H1 (cell line): ENCODE data around the gene ZNF77. TPM values are rescaled to one million over a fixed set of nuclear protein-coding genes. Genes with fewer than 3 reads are reported as not detected.

ENCODE experiments used
- CTCF ChIA-PET: fragments of 300-600 bp; sonication (Branson Sonifier 250); formaldehyde crosslinking; loops from one replicate; lab custom pipeline; 2021; ENCODE audit not compliant: partially characterized antibody; lab: Charles Lee
- POLR2A ChIA-PET: fragments of 300-600 bp; sonication (Branson Sonifier 250); formaldehyde crosslinking; loops from one replicate; lab custom pipeline; 2021; ENCODE audit warnings: inconsistent platforms; ENCODE audit not compliant: partially characterized antibody; lab: Charles Lee
- DNase-seq, 2 experiments: peaks; one replicate each; pipeline versions ENCODE4 v3.0.0 to v3.0.0-alpha.2; 2010 to 2022; ENCODE audit warnings: low spot score in 2 of 2, low read depth in 1 of 2, mixed read lengths in 1 of 2
- FAIRE-seq: peaks from 2 replicates; lab custom pipeline; 2011; peaks lifted over from hg19 to GRCh38; lab: Jason Lieb, UNC
- H2AFZ ChIP-seq: 2 replicates; pipeline ENCODE4 v1.8.1; 2012; ENCODE audit warnings: low read length, inconsistent platforms
- H2AK5ac ChIP-seq: 2 replicates; pipeline ENCODE4 v1.6.1; 2013; ENCODE audit warnings: low read depth, low read length
- H2BK120ac ChIP-seq: replicated peaks from 2 replicates; pipeline ENCODE3; 2013; ENCODE audit warnings: low read depth, low read length, inconsistent platforms
- H2BK12ac ChIP-seq: 2 replicates; pipeline ENCODE4 v1.6.1; 2013; ENCODE audit warnings: low read depth, low read length
- H2BK15ac ChIP-seq: 2 replicates; pipeline ENCODE4 v1.6.1; 2013; ENCODE audit warnings: low read length
- H2BK20ac ChIP-seq: 2 replicates; pipeline ENCODE4 v1.6.1; 2013; ENCODE audit warnings: low read length
- H2BK5ac ChIP-seq: 2 replicates; pipeline ENCODE4 v1.6.1; 2013; ENCODE audit warnings: low read depth, low read length
- H3K14ac ChIP-seq: 2 replicates; pipeline ENCODE4 v1.6.1; 2013; ENCODE audit warnings: inconsistent platforms; ENCODE audit not compliant: insufficient read length
- H3K18ac ChIP-seq: 2 replicates; pipeline ENCODE4 v1.6.1; 2013; ENCODE audit warnings: low read length; ENCODE audit errors: extremely low read depth
- H3K23ac ChIP-seq: 2 replicates; pipeline ENCODE4 v1.6.1; 2013; ENCODE audit warnings: inconsistent platforms; ENCODE audit not compliant: insufficient read length
- H3K23me2 ChIP-seq: 2 replicates; pipeline ENCODE4 v1.6.1; 2013; ENCODE audit warnings: low read depth, low read length
- H3K27ac ChIP-seq: 2 replicates; pipeline ENCODE4 v1.6.1; 2011; ENCODE audit warnings: low read depth, low read length, inconsistent platforms
- H3K27me3 ChIP-seq, 4 experiments: replicated peaks in 1 of 4; 1 replicate in 1 of 4; 2 replicates in 3 of 4; pipeline versions ENCODE4 v1.6.1 to v1.8.1; 2011 to 2013; ENCODE audit warnings: low read length in 3 of 4, mild to moderate bottlenecking in 3 of 4, inconsistent platforms in 2 of 4, mixed read lengths in 2 of 4, moderate library complexity in 1 of 4; ENCODE audit not compliant: control insufficient read depth in 3 of 4, insufficient read depth in 3 of 4; ENCODE audit errors: extremely low read depth in 1 of 4
- H3K36me3 ChIP-seq, 4 experiments: 2 replicates each; pipeline versions ENCODE4 v1.6.1 to v1.8.1; 2011 to 2013; ENCODE audit warnings: mild to moderate bottlenecking in 4 of 4, low read length in 3 of 4, moderate library complexity in 2 of 4, control low read depth in 1 of 4, inconsistent platforms in 1 of 4; ENCODE audit not compliant: insufficient read depth in 4 of 4, control insufficient read depth in 2 of 4
- H3K4ac ChIP-seq: replicated peaks from 2 replicates; pipeline ENCODE3; 2013; ENCODE audit warnings: low read length, low read depth, mixed read lengths, inconsistent platforms; ENCODE audit not compliant: insufficient read length
- H3K4me1 ChIP-seq, 4 experiments: replicated peaks in 1 of 4; 1 replicate in 1 of 4; 2 replicates in 3 of 4; pipeline versions ENCODE4 v1.6.1 to v1.8.1; 2011 to 2013; ENCODE audit warnings: low read length in 3 of 4, inconsistent platforms in 2 of 4, mixed read lengths in 1 of 4; ENCODE audit not compliant: insufficient read depth in 4 of 4, control insufficient read depth in 3 of 4
- H3K4me2 ChIP-seq, 2 experiments: 2 replicates each; pipeline versions ENCODE4 v1.6.1 to v1.8.1; 2011 to 2013; ENCODE audit warnings: low read depth in 2 of 2, low read length in 2 of 2, control low read depth in 1 of 2, inconsistent platforms in 1 of 2, mild to moderate bottlenecking in 1 of 2; ENCODE audit not compliant: insufficient read depth in 1 of 2
- H3K4me3 ChIP-seq, 4 experiments: fragments of 200-600, 300-600 bp in 1 of 4; sonication (generic), shearing (Covaris generic), sonication (Bioruptor Twin) in 1 of 4; 2 replicates each; pipeline versions ENCODE4 v1.5.1 to v1.8.1; 2011 to 2016; ENCODE audit warnings: low read length in 4 of 4, low read depth in 3 of 4, control low read depth in 2 of 4, inconsistent platforms in 2 of 4, mild to moderate bottlenecking in 2 of 4, mixed read lengths in 1 of 4, moderate library complexity in 1 of 4; ENCODE audit not compliant: insufficient read depth in 2 of 4; ENCODE audit errors: extremely low read depth in 1 of 4
- H3K56ac ChIP-seq: replicated peaks from 2 replicates; pipeline ENCODE3; 2013; ENCODE audit warnings: low read depth, mild to moderate bottlenecking, mixed read lengths, low read length, inconsistent platforms; ENCODE audit not compliant: insufficient read length
- H3K79me1 ChIP-seq: 2 replicates; pipeline ENCODE4 v1.6.1; 2013; ENCODE audit warnings: low read depth, low read length, control low read depth
- H3K79me2 ChIP-seq, 2 experiments: 2 replicates each; pipeline versions ENCODE4 v1.6.1 to v1.8.1; 2012 to 2013; ENCODE audit warnings: low read length in 2 of 2, mild to moderate bottlenecking in 2 of 2, inconsistent platforms in 1 of 2; ENCODE audit not compliant: insufficient read depth in 2 of 2, control insufficient read depth in 1 of 2
- H3K9ac ChIP-seq, 4 experiments: replicated peaks in 1 of 4; 1 replicate in 1 of 4; 2 replicates in 3 of 4; pipeline versions ENCODE4 v1.6.1 to v1.8.1; 2011 to 2013; ENCODE audit warnings: low read depth in 3 of 4, low read length in 3 of 4, control low read depth in 2 of 4, mild to moderate bottlenecking in 2 of 4, moderate library complexity in 2 of 4, inconsistent platforms in 1 of 4; ENCODE audit errors: extremely low read depth in 1 of 4
- H3K9me3 ChIP-seq, 2 experiments: 2 replicates each; pipeline versions ENCODE4 v1.6.1 to v1.8.1; 2012 to 2013; ENCODE audit warnings: mild to moderate bottlenecking in 2 of 2, moderate library complexity in 2 of 2, control low read depth in 1 of 2, inconsistent platforms in 1 of 2, low read depth in 1 of 2, low read length in 1 of 2, mixed read lengths in 1 of 2; ENCODE audit not compliant: insufficient read depth in 2 of 2
- H4K20me1 ChIP-seq, 2 experiments: replicated peaks in 1 of 2; 2 replicates each; pipeline versions ENCODE3 to v1.8.1; 2011 to 2013; ENCODE audit warnings: inconsistent platforms in 2 of 2, low read length in 2 of 2, mild to moderate bottlenecking in 1 of 2; ENCODE audit not compliant: insufficient read depth in 2 of 2, control insufficient read depth in 1 of 2
- H4K5ac ChIP-seq: 2 replicates; pipeline ENCODE4 v1.6.1; 2013; ENCODE audit warnings: low read length, low read depth, mixed read lengths, inconsistent platforms; ENCODE audit not compliant: insufficient read length
- H4K8ac ChIP-seq: 2 replicates; pipeline ENCODE4 v1.8.0; 2013; ENCODE audit warnings: mild to moderate bottlenecking, moderate library complexity, low read length, inconsistent platforms; ENCODE audit not compliant: insufficient read depth; ENCODE audit errors: extremely low read depth
- H4K91ac ChIP-seq: replicated peaks from 2 replicates; pipeline ENCODE3; 2013; ENCODE audit warnings: low read length, mixed read lengths, inconsistent platforms; ENCODE audit not compliant: insufficient read length
- CHD2 ChIP-seq: IDR thresholded peaks from 2 replicates; pipeline ENCODE4 v1.6.1; 2012; ENCODE audit warnings: low read length, improper control_type of control experiment
- PHF8 ChIP-seq: fragments of 200-600 bp; sonication (generic); conservative IDR thresholded peaks from 2 replicates; pipeline ENCODE4 v1.7.1; 2012; ENCODE audit warnings: low read depth, mild to moderate bottlenecking, inconsistent platforms, low read length, moderate library complexity
- RNF2 ChIP-seq: fragments of 200-900, 300-1000 bp; sonication (generic); IDR thresholded peaks from 2 replicates; pipeline ENCODE4 v1.7.1; 2016; ENCODE audit warnings: borderline replicate concordance, low read depth, mild to moderate bottlenecking, antibody characterized with exemption, low read length; ENCODE audit not compliant: poor library complexity, severe bottlenecking; ENCODE audit errors: missing control alignments
- TEAD4 ChIP-seq: IDR thresholded peaks from 2 replicates; pipeline ENCODE4 v1.6.1; 2012; ENCODE audit warnings: low read depth, low read length, inconsistent platforms, mixed read lengths
- ZNF274 ChIP-seq: IDR thresholded peaks from 2 replicates; pipeline ENCODE4 v1.7.0; 2012; ENCODE audit warnings: low read length, borderline replicate concordance; ENCODE audit errors: extremely low read depth
- WGBS, 2 experiments: shearing (Covaris generic) in 1 of 2; methylation state at CpG; one replicate each; pipeline versions ENCODE4 v1.1.6 to v1.1.7; 2013 to 2015; ENCODE audit warnings: low lambda C conversion rate in 2 of 2, mixed read lengths in 2 of 2, inconsistent platforms in 1 of 2, low coverage in 1 of 2, missing lambda C conversion rate in 1 of 2; ENCODE audit not compliant: insufficient replicate concordance in 2 of 2, insufficient coverage in 1 of 2, insufficient read length in 1 of 2; ENCODE audit errors: extremely low coverage in 1 of 2, missing lambda C conversion rate in 1 of 2; 5-methylcytosine and 5-hydroxymethylcytosine counted together
- polyA plus RNA-seq, 7 experiments: library from polyadenylated mRNA; depleted of rRNA in 3 of 7; stranded (reverse) in 5 of 7; unstranded in 2 of 7; fragments of >200 nt in 5 of 7; fragments of 200-250 nt in 2 of 7; gene quantifications; 1 replicate in 5 of 7; 2 replicates in 1 of 7; 4 replicates in 1 of 7; pipeline versions ENCODE4 v1.2.1 to v1.2.3, GENCODE V29; 2011 to 2013; ENCODE audit warnings: missing spikeins in 2 of 7, mixed read lengths in 2 of 7
- total RNA-seq: library from RNA; stranded (reverse); fragmentation: NEBNext Ultra II Directional; extraction: Animal tissue kit (Norgen Biotek cat#: 25700); gene quantifications from 2 replicates; pipeline ENCODE4 v1.2.1, GENCODE V29; 2021
- TF ChIP-seq, protein P1 (sequence below), 3 experiments: IDR thresholded peaks; 1 replicate in 2 of 3; 2 replicates in 1 of 3; pipeline versions ENCODE4 v1.5.1 to v1.6.1; 2011; ENCODE audit warnings: low read length in 3 of 3, mild to moderate bottlenecking in 3 of 3, inconsistent platforms in 2 of 3, low read depth in 1 of 3, moderate library complexity in 1 of 3; ENCODE audit not compliant: insufficient read depth in 1 of 3; ENCODE audit errors: control extremely low read depth in 1 of 3

Gene ZNF77
- total and polyA plus RNA-seq, 2 of the 8 experiments (the other 6 are each of a cell fraction or from before 2014, with no cell fraction given) = 2.9 to 4.7 TPM

DNA sequence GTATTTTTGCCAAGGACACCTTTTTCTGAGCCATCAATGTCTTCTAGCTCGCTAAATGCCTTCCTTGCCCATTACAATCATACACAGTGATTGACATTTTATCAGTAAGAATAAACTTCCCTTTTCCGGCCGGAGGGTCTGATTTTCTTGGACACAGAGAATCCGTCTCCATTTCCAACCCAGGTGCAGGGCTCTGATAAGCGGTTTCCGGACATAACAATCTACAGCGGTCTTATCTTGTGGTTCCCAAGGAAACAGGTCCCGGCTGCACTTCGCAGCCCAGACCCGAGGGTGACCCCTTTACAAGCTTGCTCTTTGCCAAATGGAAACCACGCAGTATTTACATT, 5.1 kb upstream of the ZNF77 start:
- no peaks in the 10 kb centered on the region for H4K20me1 ChIP-seq
- no peak overlapping the region for H2BK12ac ChIP-seq
- peak overlapping the region; percentile 87 to 92 for H3K4me2 ChIP-seq
- no peak overlapping the region for H2BK20ac ChIP-seq
- H4K5ac ChIP-seq = no peak overlapping the region
- H3K18ac ChIP-seq = no peak overlapping the region
- H2BK15ac ChIP-seq = no peak overlapping the region
- H3K27ac ChIP-seq = peak overlapping the region; percentile 74; the same call in 1 of the 2 replicates
- no peak overlapping the region for H4K91ac ChIP-seq
- no peaks in the 10 kb centered on the region for H3K27me3 ChIP-seq
- H3K79me2 ChIP-seq = peaks cover 0 to 12% of the 10 kb centered on the region in 2 experiments; a peak in 2 of 4 replicates
- POLR2A ChIA-PET = interaction anchor here (0.6 to 2.3 kb wide), 11 partner anchors 11 to 261 kb away, joined by 3 to 7 read pairs (median 3); no protein-coding TSS in a partner anchor
- CTCF ChIA-PET = interaction anchor here (0.9 to 18.9 kb wide), 24 partner anchors 11 to 351 kb away, joined by 3 to 260 read pairs (median 5); no protein-coding TSS in a partner anchor
- no peak overlapping the region for H3K4ac ChIP-seq
- no peak overlapping the region for H3K14ac ChIP-seq
- DNase-seq (no peak), FAIRE-seq (no peak)
- H3K23me2 ChIP-seq = peaks cover 4% of the 10 kb centered on the region; the same call in 1 of the 2 replicates
- no peaks in the 10 kb centered on the region for H3K9me3 ChIP-seq
- H3K56ac ChIP-seq = peak overlapping the region; percentile 78
- peak overlapping the region; percentile 98; the same call in 1 of the 2 replicates for H4K8ac ChIP-seq
- H3K36me3 ChIP-seq = no peaks in the 10 kb centered on the region
- peaks cover 9% of the 10 kb centered on the region; the same call in 1 of the 2 replicates for H3K79me1 ChIP-seq
- peaks cover 0 to 6% (median 4%) of the 10 kb centered on the region in 4 experiments; a peak in 5 of 7 replicates for H3K4me1 ChIP-seq
- H2BK120ac ChIP-seq = no peak overlapping the region
- H3K9ac ChIP-seq = peak overlapping the region in 3 of 4 experiments; percentile 75 to 88 (median 79); a peak in 6 of 7 replicates
- 8% methylated on average over 11 of the region's 11 CpGs; no CpG with 5 or more reads in 1 of the 2 experiments for WGBS, 2 experiments
- no peak overlapping the region for H2AFZ ChIP-seq
- H3K4me3 ChIP-seq = peak overlapping the region; percentile 73 to 98 (median 90)
- H2AK5ac ChIP-seq = no peak overlapping the region
- H2BK5ac ChIP-seq = peak overlapping the region; percentile 75
- H3K23ac ChIP-seq = no peak overlapping the region
- no peak for TF ChIP-seq RNF2
- TF ChIP-seq PHF8 = no peak
- no peak for TF ChIP-seq TEAD4
- TF ChIP-seq CHD2 = no peak
- TF ChIP-seq, protein P1, sequence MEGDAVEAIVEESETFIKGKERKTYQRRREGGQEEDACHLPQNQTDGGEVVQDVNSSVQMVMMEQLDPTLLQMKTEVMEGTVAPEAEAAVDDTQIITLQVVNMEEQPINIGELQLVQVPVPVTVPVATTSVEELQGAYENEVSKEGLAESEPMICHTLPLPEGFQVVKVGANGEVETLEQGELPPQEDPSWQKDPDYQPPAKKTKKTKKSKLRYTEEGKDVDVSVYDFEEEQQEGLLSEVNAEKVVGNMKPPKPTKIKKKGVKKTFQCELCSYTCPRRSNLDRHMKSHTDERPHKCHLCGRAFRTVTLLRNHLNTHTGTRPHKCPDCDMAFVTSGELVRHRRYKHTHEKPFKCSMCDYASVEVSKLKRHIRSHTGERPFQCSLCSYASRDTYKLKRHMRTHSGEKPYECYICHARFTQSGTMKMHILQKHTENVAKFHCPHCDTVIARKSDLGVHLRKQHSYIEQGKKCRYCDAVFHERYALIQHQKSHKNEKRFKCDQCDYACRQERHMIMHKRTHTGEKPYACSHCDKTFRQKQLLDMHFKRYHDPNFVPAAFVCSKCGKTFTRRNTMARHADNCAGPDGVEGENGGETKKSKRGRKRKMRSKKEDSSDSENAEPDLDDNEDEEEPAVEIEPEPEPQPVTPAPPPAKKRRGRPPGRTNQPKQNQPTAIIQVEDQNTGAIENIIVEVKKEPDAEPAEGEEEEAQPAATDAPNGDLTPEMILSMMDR (IDR thresholded peaks at IDR 0.05; ENCODE audit: control extremely low read depth in 1 of 3, insufficient read depth in 1 of 3, low read depth in 1 of 3, low read length in 3 of 3) = no peak
- TF ChIP-seq ZNF274 = no peak
